Loucy (cell line): ENCODE measurements around the gene GOLGA6C.

ENCODE experiments used
- EZH2phosphoT487 ChIP-seq: fragments of 200-600 bp; IDR thresholded peaks from 2 replicates; pipeline ENCODE4 v1.6.1; 2018; ENCODE audit warnings: antibody characterized with exemption, mild to moderate bottlenecking, moderate library complexity, borderline replicate concordance
- TF ChIP-seq, protein P1 (sequence below): fragments of 200-600 bp; sonication (generic); conservative IDR thresholded peaks from 2 replicates; pipeline ENCODE4 v1.5.1; 2014; ENCODE audit warnings: mild to moderate bottlenecking, antibody characterized with exemption, low read length

- TF ChIP-seq, protein P1, sequence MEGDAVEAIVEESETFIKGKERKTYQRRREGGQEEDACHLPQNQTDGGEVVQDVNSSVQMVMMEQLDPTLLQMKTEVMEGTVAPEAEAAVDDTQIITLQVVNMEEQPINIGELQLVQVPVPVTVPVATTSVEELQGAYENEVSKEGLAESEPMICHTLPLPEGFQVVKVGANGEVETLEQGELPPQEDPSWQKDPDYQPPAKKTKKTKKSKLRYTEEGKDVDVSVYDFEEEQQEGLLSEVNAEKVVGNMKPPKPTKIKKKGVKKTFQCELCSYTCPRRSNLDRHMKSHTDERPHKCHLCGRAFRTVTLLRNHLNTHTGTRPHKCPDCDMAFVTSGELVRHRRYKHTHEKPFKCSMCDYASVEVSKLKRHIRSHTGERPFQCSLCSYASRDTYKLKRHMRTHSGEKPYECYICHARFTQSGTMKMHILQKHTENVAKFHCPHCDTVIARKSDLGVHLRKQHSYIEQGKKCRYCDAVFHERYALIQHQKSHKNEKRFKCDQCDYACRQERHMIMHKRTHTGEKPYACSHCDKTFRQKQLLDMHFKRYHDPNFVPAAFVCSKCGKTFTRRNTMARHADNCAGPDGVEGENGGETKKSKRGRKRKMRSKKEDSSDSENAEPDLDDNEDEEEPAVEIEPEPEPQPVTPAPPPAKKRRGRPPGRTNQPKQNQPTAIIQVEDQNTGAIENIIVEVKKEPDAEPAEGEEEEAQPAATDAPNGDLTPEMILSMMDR, result no peak
- no peak for TF ChIP-seq EZH2phosphoT487
Measured at GRCh38 chr15:75223688-75224087, 34.4 kb upstream of the GOLGA6C start.
